Measurements from ENCODE around the gene RHBG.
"Not testable (repeated sequence)": the region's sequence is repeated elsewhere in the genome, so short reads cannot be mapped to it uniquely, and the experiment has no call there.

Gene RHBG

DNA sequence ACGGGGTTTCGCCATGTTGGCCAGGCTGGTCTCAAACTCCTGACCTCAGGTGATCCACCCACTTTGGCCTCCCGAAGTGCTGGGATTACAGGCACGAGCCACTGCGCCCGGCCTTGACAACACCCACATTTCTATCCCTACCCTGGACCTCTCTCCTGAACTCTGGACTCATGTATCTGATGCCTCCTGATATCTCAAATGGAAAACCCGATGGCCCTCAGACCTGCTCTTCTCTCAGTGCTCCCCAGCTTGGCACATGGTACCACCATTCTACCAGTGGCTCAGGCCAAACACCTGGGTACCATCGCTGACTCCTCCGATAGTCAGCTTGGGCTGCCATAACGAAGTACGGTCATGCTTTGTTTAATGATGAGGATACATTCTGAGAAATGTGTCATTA is 8.5 kb upstream of the RHBG start:
- DNase-seq: no peak

DNA sequence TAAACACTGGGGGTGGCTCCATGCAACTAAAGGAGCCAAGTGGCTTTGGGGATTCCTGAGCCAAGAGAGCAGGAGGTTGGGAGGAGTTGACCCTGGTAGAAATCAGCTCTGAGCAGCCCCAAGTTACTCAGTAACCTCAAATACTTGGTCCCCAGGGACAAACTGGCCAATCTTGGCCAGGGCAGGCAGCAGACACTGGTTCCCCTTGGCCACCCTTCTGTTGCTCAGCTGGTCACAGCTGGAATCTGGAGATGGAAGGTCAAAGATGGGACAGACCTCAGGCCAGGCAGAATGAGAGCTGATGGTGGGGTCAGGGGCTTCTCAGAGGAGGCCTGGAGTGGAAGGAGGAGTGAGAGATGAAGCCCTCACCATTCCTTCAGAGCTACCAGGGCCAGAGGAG is 3.3 kb upstream of the RHBG start:
- no peak for DNase-seq

DNA sequence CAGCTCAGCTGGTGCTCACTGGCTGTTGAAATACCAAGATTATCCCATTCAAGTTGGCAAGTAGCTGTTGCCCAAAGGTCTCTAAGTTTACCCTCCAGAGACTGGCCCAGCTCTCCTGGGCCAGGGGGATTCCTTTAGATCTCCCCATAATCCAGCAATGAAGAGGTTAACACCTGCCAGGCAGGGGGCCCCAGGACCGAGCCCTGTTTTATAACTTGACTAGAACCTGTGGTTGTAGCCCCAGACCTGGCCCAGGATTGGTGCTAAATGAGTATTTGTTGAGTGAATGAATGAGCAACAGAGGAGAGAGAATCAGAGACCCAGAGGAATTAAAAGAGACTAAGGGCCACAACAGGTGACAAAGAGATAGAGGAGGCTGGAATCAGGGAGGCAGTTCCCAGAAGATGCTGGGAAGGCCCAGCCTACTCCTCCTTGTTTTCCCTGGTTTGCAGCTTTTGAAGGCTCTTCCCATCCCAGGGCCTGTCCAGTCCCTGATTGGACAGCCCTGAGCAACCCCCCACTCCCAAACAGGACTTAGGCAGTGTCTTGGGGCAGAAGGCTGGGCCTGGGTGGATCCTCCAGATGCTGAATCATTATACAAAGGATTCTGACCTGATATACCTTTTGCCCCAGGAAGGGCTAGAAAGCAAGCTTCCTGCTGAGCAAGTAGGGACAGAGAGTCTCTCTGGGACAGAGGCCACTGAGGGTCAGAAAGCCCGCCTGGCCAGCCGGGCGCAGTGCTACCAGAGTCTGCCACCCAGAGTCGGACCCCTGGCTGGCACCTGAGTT is 2.4 kb upstream of the RHBG start:
- DNase-seq: no peak

DNA sequence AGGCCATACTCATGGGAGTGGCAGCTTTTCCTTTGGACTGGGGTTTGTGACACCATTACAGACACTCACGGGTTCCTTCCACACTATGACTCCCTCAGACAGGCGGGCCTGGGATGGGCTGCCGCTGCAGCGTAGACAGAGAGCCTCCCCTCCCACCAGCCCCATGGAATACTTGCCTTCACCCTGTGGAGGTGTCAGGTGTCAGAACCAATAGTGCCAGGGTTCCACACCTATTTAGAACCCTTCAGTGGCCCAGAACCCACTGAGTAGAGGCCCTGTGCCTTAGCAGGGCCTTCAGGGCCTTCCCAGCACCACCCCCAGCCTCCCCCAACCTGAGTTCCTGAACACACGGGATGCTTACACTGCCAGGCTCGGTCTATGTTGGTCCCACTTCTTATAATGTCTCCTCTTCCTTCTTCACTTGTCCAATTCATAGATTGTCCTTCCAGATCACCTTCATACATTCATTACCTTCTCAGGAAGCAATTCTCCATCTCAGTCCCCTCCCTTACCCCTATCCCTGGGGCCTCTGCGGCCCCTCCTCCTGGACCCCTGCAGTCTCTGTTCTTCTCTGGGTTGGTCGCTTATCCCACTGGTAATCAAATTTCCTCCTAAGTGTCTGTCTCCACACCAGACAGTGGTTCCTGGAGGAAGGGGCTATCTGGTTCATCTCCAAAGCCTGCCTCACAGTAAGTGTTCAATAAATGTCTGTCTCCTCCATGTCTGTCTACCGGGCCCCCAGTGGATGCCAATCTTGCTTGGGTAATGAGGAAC is 1.4 kb upstream of the RHBG start:
- DNase-seq: no peak

DNA sequence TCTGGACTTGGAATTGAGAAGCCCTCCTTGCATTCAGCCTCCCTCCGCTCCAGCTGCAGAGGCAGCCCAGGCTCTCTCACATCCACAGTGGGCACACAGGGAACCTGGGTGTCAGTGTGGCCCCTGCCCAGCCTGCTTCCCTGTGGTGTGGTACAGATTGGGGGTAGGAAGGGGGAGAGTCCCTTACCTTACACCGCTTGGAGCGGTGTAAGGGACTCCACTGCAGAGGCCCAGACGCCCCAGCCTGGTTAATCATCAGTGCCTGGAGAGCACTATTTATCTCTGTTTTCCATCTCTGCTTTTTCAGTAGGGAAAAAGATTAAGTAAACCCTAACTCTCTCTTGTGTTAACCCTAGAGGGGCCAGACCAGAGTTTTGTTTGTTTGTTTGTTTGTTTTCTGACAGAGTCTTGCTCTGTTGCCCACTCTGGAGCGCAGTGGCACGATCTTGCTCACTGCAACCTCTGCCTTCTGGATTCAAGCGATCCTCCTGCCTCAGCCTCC is 803 bp upstream of the RHBG start:
- no peak for DNase-seq

DNA sequence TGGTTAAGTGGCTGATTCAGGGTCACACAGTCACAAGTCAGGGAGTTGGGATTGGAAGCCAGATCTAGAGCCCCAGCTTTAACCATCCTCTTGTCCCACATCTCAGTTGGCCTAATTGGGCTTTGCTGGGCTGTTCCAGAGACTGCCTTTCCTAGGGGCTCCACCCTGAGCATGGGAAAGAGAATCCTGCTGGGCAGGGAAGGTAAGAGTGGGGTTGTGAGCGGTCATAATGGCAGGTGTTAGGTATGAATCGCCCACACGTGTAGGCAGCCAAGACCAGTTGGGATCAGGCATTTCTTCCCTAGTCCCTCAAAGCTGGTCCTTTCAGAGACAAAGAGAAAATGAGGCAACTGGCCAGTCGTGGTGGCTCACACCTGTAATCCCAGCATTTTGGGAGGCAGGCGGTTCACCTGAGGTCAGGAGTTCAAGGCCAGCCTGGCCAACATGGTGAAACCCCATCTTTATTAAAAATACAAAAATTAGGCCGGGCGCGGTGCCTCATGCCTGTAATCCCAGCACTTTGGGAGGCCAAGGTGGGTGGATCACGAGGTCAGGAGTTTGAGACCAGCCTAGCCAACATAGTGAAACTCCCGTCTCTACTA is 775 bp downstream of the RHBG start:
- DNase-seq: not testable (repeated sequence)

DNA sequence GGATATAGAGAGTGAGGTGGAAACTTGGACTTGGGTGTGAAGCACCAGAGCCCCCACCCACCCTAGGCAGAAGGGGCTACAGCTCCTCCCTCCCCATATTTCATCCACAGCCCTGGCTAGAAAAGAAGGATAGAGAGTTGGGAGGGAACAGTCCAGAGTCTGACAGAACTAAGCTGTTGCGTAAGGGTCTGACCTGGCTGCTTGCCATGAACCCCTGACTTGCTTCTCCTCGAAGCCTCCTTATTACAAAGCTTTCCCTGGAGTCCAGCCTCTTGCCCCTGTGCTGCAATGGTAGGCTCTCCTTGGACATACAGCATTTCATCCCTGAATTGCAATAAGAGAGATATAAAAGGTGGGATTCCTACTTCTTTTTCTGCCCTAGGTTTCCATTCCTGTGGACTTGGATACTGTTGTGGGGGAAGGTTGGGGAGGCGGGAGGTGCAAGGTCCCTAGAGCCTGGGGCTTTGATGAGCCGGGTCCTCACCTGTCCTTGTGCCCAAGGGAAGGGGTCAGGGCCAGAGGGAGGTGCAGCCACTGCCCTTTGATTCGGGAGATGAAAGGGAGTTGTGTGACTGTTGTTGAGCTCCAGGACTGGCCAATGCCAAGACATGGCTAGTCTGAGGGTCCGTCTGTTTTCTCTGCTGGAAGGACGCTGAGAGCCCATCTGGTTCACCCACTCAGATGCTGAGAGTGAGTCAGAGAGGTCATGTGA is 2.7 kb downstream of the RHBG start:
- DNase-seq: peak in 1 of 2 donors; percentile 40

DNA sequence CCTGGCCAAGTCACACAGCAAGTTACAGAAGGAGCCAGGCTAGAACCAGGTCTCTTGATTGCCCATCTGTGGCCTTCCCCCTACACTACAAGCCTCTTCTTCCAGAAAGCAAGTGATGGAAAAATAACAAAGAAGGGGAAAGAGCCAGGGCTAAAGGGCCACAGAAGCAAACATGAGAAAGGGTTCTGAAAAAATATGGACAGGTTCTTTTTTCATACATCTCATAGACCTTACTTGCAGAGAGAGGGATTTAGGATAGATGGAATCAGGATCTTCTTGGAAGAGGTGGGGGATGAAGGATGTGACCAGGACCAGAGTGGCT is 3.2 kb downstream of the RHBG start:
- DNase-seq: no peak

DNA sequence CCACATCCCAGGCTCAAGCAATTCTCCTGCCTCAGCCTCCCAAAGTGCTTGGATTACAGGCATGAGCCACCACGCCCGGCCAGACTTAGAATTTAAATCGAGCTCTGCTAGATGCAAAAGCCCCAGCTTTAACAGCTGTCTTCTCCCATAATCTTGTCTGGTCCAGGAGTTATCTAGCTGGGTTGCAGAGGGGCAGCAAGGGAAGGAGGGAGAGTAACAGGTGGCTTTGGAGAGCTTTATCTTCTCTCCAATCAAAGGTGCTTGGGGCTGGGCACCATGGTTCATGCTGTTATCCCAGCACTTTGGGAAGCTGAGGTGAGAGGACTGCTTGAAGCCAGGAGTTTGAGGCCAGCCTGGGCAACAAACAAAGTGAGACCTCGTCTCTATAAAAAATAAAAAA is 3.9 kb downstream of the RHBG start:
- no peak for DNase-seq

DNA sequence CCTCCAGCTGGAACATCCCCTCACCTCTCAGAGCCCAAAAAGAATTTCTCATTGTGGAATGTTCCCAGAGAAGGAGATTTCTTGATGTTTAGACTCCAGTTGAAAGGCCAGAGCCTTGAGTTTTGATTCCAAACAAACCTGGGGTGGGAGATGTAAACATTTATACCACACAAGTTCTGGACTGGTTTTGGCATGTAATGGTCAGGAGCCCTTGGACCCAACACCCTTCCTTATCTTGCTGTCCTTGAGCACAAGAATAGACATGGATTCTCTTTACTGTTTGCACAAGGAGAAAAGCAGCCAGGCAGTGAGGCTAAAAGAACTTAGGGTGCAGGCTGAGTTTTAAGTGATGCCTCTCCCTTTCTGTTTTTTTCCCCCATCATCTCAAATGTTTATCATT is 4.5 kb downstream of the RHBG start:
- no peak for DNase-seq

DNA sequence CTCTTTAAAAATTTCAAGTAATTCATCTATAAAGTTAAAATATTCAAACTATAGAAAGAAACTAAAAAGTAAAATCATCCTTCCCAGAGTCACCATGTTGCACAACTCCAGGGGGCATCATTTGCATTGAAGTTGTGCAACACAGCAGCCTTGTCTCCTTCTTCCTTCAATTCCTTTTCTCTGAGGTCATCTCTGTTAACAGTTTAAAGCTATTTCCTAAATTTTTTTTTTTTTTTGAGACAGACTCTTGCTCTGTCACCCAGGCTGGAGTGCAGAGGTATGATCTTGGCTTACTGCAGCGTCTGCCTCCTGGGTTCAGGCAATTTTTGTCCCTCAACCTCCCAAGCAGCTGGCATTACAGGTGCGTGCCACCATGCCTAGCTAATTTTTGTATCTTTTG is 7.1 kb downstream of the RHBG start:
- no peak for DNase-seq

DNA sequence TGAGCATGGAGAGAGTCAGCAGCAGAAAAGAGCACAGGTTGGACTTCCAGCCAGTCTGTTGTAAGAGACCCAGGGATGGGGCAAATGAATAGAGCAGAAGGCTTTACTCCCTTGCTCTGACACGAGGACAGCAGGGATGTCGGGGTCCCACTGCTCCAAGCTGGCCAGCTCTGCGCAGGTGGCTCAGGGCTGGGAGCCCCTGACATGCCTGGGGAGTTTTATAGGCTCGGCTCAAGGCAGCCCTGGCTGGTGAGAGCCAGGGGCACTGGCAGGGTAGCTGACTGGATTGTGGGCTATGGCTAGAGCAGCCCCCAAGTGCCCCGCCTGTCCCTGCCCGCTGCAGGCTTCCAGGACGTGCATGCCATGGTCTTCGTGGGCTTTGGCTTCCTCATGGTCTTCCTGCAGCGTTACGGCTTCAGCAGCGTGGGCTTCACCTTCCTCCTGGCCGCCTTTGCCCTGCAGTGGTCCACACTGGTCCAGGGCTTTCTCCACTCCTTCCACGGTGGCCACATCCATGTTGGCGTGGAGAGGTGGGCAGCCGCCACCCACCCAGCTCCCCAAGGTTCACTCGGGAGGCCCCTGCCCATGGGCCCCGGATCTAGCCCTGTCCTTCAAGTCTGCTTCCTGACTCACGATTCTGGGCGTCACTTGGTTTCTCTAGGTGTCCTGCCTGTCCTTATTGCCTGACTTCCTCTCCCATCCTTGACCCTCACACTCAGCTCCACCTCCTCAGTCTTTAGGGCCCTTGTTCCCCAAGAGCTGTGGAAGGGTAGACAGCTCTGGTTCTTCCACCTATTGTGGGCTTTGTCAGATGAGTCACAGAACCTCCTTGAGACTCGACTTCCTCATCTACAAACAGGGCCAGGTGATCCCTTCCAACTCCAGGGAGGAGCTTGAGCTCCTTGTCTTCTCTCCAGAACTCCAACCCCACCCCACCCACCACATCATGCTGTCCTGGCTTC is 8.2 kb downstream of the RHBG start:
- no peak for DNase-seq

DNA sequence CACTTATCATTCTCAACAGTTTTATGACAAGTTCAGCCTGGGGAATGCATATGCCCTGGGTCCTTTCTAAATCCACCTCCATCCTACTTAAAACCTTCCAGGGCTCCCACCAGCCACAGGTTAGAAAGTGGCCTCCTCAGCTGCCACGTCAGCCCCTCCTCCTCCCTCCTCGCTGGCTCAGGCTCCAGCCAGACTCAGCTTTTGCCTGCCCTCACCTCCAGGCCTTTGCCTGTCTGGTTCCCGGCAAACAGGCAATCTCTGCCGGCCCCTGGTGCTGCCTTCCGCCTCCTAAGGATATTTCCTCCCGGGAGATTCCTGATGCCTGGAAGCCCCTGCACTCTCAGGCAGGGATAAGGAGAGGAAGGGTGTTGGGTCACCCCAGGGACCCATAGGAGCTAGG is 9.5 kb downstream of the RHBG start:
- no peak for DNase-seq

DNA sequence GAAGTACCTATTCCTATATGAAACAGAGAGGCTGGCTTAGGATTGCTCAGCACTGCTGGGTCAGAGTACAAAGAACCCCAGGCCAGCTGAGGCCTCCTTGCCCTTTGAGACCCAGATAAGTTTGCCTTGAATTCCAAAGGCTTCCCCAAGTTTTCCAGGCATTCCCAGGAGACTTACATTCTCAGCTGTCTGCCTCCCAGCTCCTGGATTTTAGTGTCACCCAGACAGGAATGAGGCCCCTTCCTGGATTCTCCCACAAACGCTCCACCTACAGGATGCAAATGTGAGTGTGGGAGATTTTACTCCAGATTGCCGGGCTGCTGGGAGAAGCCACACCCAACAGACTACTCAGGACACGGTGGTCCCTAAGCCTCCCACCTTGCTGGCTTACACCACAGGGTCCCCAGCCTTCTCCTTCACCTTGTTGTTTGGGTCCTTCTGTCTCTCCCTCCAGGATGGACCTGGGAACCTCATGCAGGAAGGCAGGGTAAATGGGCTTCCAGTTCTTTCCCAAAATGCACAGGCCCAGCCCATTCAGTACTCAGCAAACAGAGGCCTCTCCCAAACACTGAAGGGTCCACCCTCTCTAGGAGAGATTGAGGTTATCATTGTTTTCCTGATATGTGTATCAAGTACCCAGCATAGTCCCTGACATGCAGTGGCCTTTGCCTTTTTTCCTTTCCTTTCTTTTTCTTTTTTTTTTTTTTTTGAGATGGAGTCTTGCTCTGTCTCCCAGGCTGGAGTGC is 10.6 kb downstream of the RHBG start:
- DNase-seq: no peak

DNA sequence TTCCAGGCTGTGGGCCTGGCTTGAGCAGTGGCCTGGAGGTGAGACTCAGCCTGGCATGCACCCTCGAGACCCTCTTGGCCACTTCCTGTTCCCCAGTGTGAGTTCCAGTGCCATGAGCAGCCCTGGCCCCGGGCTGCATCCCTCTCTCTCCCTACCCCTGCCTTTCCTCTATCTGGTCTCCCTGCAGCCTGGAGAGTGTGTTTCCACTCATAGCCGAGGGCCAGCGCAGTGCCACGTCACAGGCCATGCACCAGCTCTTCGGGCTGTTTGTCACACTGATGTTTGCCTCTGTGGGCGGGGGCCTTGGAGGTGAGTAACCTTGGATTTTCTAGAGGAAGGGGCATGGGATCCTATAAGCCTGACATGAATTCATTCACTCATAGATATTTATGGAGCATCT is 13.6 kb downstream of the RHBG start:
- DNase-seq: no peak

DNA sequence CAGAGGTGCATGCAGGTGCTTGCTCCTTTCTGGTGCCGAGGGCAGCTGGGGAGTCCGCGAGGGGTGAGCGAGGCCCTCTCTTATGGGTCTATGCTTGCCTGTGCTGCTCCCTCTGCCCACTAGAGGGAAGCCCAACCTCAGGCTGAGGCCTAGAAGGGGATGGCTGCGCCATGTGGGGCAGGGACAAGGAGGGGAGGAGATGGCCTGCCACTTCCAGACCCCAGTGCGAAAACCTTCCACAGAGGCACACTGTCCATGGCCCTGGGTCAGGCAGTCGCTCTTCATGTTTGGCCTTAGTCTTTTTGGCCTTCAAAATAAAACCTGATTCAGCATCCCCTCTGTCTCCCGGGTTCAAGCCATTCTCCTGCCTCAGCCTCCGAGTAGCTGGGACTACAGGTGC is 14.0 kb downstream of the RHBG start:
- peak; percentile 56 to 66 for DNase-seq

DNA sequence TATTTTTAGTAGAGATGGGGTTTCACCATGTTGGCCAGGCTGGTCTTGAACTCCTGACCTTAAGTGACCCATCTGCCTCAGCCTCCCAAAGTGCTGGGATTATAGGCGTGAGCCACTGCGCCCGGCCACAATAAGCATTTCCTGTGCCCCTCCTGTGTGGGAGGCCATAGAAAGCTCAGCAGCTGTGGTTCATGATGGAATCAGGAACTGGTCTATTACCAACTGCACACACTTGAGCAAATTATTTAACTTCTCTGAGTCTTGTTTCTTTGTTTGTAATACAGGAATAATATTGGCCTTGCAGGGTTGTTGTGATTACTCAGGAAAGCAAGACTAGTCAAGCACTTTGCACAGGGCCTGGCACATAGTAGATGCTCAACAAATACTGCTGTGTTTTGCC is 15.0 kb downstream of the RHBG start:
- DNase-seq: no peak

DNA sequence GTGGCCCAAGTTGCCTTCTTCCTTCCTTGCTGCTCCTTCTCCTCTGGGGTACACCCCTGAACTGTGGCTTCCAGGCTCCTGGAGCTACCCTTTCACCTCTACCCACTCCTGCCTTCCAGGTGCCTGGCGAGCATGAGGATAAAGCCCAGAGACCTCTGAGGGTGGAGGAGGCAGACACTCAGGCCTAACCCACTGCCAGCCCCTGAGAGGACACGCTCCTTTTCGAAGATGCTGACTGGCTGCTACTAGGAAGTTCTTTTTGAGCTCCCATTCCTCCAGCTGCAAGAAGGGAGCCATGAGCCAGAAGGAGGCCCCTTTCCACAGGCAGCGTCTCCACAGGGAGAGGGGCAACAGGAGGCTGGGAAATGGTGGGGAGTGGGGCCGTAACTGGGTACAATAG is 15.6 kb downstream of the RHBG start:
- DNase-seq: no peak

DNA sequence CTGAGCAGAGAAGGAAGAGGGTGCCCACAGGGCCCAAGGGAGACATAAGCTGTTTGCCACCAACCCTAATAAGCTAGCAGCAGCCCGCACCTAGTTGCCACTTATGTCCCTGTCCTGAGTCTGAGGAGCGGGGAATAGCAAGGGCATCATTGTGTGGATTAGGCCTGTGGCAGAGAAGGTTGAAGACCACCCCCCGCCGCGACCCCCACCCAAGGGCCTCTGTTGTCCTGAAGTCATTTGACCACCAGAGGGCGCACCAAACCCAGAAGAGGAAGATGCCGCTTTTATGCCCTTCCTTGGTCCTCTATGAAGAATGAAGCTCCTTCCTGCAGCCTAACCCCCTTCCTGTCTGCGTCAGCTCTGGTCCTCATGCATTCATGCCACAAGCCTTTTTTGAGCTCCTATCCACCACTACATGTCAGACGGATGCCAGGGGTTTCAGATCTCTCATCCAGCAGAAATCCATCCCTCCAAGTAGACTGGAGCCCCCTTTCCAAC is 16.6 kb downstream of the RHBG start:
- DNase-seq: peak; percentile 63 to 75

DNA sequence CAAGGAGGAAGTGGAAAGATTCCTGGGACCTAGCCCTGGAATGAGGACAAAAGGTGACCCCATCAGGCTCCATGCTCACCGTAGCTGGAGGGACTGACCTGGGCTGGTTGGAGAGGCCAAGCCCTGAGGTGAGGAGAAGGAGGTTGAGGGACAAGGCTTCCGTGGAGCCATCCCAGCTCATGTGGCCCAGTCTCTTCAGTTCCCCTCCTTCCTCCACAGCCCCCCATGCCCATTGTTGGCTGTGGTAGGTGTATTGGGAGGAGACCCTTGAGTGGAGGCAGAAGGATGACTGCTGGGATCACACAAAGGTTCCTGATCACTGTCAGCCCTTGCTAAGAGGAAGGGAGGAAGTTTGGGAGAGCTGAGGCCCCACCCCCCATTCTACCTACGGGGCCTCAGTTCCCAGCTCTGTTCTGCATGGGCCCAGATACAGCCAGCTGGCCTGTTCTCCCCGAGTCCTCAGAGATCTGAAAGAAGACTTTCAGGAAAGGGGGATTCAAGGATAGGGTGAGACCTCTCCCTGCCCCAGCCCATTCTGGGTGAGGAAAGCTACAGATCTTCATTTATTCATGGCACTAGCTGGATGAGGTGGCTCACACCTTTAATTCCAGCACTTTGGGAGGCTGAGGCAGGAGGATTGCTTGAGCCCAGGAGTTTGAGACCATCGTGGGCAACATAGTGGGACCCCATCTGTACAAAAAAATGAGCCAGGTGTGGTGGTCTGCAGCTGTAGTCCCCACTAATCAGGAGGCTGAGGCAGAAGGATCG is 17.3 kb downstream of the RHBG start:
- no peak for DNase-seq

All from CD4-positive, alpha-beta T cell treated with Interleukin-1 beta for 1 hour (primary cell).